Measurements from ENCODE around the gene FHL3. TPM values are rescaled to one million over a fixed set of nuclear protein-coding genes. Genes with fewer than 3 reads are reported as not detected.

Gene FHL3
- 55.3 and 59.4 TPM in 2 replicates for total RNA-seq

GRCh38 chr1:38005195-38006007 lies at the start of gene FHL3:
FHL3 (minus strand) TSS chr1:38005514; CDS start chr1:37999412, 6,102 bp downstream.

GRCh38 chr1:38046333-38046883 lies 41.1 kb upstream of the FHL3 start, which contains the start of gene POU3F1:
POU3F1 (minus strand) TSS chr1:38046793; CDS start chr1:38046743, 50 bp downstream.

GRCh38 chr1:38012363-38013226 lies 7.3 kb upstream of the FHL3 start, which contains the start of gene UTP11:
UTP11 (plus strand) TSS chr1:38012734; CDS start chr1:38012803, 69 bp downstream.

Other genes with a start within 250 kb of the FHL3 start
- gene EPHA10, start 240.4 kb downstream of the FHL3 start, total RNA-seq: not detected in 2 replicates
- 0.35 TPM in 1 of 2 replicates, not detected in the other for gene MANEAL, start 211.7 kb downstream of the FHL3 start, total RNA-seq
- gene C1orf122, start 197.7 kb downstream of the FHL3 start, total RNA-seq: 61.5 and 91.7 TPM in 2 replicates
- gene YRDC, start 197.3 kb downstream of the FHL3 start, total RNA-seq: 17.0 and 18.3 TPM in 2 replicates
- gene MTF1, start 145.9 kb downstream of the FHL3 start, total RNA-seq: 1.7 and 1.8 TPM in 2 replicates
- 19.7 and 21.9 TPM in 2 replicates for gene INPP5B, start 58.5 kb downstream of the FHL3 start, total RNA-seq
- 54.2 and 72.1 TPM in 2 replicates for gene SF3A3, start 15.5 kb downstream of the FHL3 start, total RNA-seq
- gene UTP11, start 7.2 kb upstream of the FHL3 start, total RNA-seq: 37.2 and 48.9 TPM in 2 replicates
- not detected in 2 replicates for gene POU3F1, start 41.3 kb upstream of the FHL3 start, total RNA-seq

Data from myometrial cell (primary cell).